ENCODE data around the gene LYPD6B.

LYPD6B gene

DNA sequence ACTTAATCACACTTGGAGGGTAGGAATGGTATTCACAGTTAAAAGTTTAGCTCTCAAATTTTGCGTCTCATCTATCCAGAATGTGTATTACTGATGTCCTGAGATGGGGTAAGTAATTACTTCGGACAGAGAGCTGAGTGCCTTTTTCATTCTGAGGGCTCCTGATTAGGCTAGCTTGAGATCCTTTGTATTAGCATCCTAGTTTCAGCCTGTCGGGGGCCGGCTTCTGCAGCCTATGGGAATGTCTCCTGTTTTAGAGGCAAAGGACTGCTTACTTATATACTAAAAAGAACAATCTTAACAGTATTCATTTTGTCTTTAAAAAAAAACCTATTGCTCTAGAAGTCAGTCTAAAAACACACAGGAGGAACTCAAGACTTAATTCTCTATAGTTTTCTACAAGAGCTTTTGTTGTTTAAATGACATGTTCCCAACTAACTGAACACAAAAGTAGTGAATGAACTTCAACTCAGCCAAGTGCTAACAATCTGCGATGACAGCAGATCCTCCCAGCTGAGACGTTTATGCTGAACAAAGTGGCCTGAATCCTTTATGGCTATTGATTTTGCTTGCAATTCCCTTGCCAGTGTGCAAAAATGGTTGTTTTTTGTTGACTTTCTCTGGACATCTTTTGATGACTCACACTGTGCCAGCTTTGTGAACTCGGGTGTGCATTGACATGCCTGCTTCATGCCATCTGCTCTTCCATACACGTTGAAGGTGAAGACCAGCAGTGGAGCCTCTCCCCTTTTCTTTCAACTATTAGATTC lies 118.7 kb downstream of the LYPD6B start:
- peaks cover 6% of the 10 kb centered on the region for H3K27me3 ChIP-seq (ENCODE audit: insufficient read depth, low read length)
- no peak overlapping the region for H3K4me3 ChIP-seq (ENCODE audit: low read length)
- no peak overlapping the region for H2AFZ ChIP-seq (ENCODE audit: low read depth, low read length)
- H3K4me1 ChIP-seq (ENCODE audit: insufficient read depth, low read length): peaks cover 10% of the 10 kb centered on the region
- H3K36me3 ChIP-seq (ENCODE audit: insufficient read depth, low read length): no peaks in the 10 kb centered on the region
- H3K9me3 ChIP-seq (ENCODE audit: low read length): no peaks in the 10 kb centered on the region

DNA sequence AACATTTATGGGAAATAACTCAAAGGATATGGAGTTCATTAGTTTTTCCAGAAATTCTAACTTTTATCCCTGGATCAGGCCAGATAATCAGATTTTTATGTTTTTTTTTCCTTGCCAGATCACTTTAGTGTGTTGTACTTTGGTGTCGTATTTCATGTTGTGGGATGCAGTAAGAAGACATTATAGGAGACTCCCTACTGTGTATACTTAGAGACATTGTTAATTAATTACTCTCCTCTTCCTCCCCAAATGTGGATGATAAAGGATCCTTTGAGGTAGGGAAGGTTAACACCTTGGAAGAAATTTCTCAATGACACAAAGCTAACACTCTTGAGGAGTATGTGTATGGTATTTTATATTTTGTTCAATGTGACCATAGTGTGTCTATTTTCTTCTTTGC lies 120.5 kb downstream of the LYPD6B start:
- Histone ChIP-seq H3K27me3 (ENCODE audit: insufficient read depth, low read length) (peaks cover 6% of the 10 kb centered on the region), H2AFZ (ENCODE audit: low read depth, low read length) (no peak overlapping the region), H3K4me3 (ENCODE audit: low read length) (no peak overlapping the region), H3K4me1 (ENCODE audit: insufficient read depth, low read length) (peaks cover 10% of the 10 kb centered on the region), H3K9me3 (ENCODE audit: low read length) (no peaks in the 10 kb centered on the region), H3K36me3 (ENCODE audit: insufficient read depth, low read length) (no peaks in the 10 kb centered on the region)

GRCh38 chr2:149160195-149160594 lies 121.7 kb downstream of the LYPD6B start:
- no peaks in the 10 kb centered on the region for H3K36me3 ChIP-seq (ENCODE audit: insufficient read depth, low read length)
- H3K27me3 ChIP-seq (ENCODE audit: insufficient read depth, low read length): peaks cover 6% of the 10 kb centered on the region
- no peak overlapping the region for H3K4me3 ChIP-seq (ENCODE audit: low read length)
- H3K9me3 ChIP-seq (ENCODE audit: low read length): no peaks in the 10 kb centered on the region
- peaks cover 9% of the 10 kb centered on the region for H3K4me1 ChIP-seq (ENCODE audit: insufficient read depth, low read length)
- H2AFZ ChIP-seq (ENCODE audit: low read depth, low read length): no peak overlapping the region

- Histone ChIP-seq H3K4me3 (ENCODE audit: low read length) (no peak overlapping the region), H2AFZ (ENCODE audit: low read depth, low read length) (no peak overlapping the region), H3K9me3 (ENCODE audit: low read length) (no peaks in the 10 kb centered on the region), H3K4me1 (ENCODE audit: insufficient read depth, low read length) (peaks cover 3% of the 10 kb centered on the region), H3K27me3 (ENCODE audit: insufficient read depth, low read length) (peaks cover 6% of the 10 kb centered on the region), H3K36me3 (ENCODE audit: insufficient read depth, low read length) (no peaks in the 10 kb centered on the region)
Measured at GRCh38 chr2:149160701-149161217, 122.3 kb downstream of the LYPD6B start.

GRCh38 chr2:149161481-149162225 lies 123.2 kb downstream of the LYPD6B start:
- Histone ChIP-seq H3K4me1 (ENCODE audit: insufficient read depth, low read length) (no peaks in the 10 kb centered on the region), H3K27me3 (ENCODE audit: insufficient read depth, low read length) (peaks cover 6% of the 10 kb centered on the region), H3K4me3 (ENCODE audit: low read length) (no peak overlapping the region), H2AFZ (ENCODE audit: low read depth, low read length) (no peak overlapping the region), H3K36me3 (ENCODE audit: insufficient read depth, low read length) (no peaks in the 10 kb centered on the region), H3K9me3 (ENCODE audit: low read length) (no peaks in the 10 kb centered on the region)

GRCh38 chr2:149164296-149164695 lies 125.8 kb downstream of the LYPD6B start:
- Histone ChIP-seq H3K36me3 (ENCODE audit: insufficient read depth, low read length) (no peaks in the 10 kb centered on the region), H3K4me1 (ENCODE audit: insufficient read depth, low read length) (no peaks in the 10 kb centered on the region), H2AFZ (ENCODE audit: low read depth, low read length) (no peak overlapping the region), H3K4me3 (ENCODE audit: low read length) (no peak overlapping the region), H3K27me3 (ENCODE audit: insufficient read depth, low read length) (peaks cover 6% of the 10 kb centered on the region), H3K9me3 (ENCODE audit: low read length) (no peaks in the 10 kb centered on the region)

GRCh38 chr2:149164827-149165226 lies 126.3 kb downstream of the LYPD6B start:
- Histone ChIP-seq H3K4me3 (ENCODE audit: low read length) (no peak overlapping the region), H3K9me3 (ENCODE audit: low read length) (no peaks in the 10 kb centered on the region), H3K4me1 (ENCODE audit: insufficient read depth, low read length) (no peaks in the 10 kb centered on the region), H3K27me3 (ENCODE audit: insufficient read depth, low read length) (peaks cover 6% of the 10 kb centered on the region), H2AFZ (ENCODE audit: low read depth, low read length) (no peak overlapping the region), H3K36me3 (ENCODE audit: insufficient read depth, low read length) (no peaks in the 10 kb centered on the region)

GRCh38 chr2:149167001-149167780 lies 128.7 kb downstream of the LYPD6B start:
- Histone ChIP-seq H3K27me3 (ENCODE audit: insufficient read depth, low read length) (no peaks in the 10 kb centered on the region), H3K36me3 (ENCODE audit: insufficient read depth, low read length) (no peaks in the 10 kb centered on the region), H3K9me3 (ENCODE audit: low read length) (no peaks in the 10 kb centered on the region), H3K4me1 (ENCODE audit: insufficient read depth, low read length) (peaks cover 4% of the 10 kb centered on the region), H3K4me3 (ENCODE audit: low read length) (no peak overlapping the region), H2AFZ (ENCODE audit: low read depth, low read length) (no peak overlapping the region)

- Histone ChIP-seq H2AFZ (ENCODE audit: low read depth, low read length) (no peak overlapping the region), H3K9me3 (ENCODE audit: low read length) (no peaks in the 10 kb centered on the region), H3K4me3 (ENCODE audit: low read length) (no peak overlapping the region), H3K36me3 (ENCODE audit: insufficient read depth, low read length) (no peaks in the 10 kb centered on the region), H3K4me1 (ENCODE audit: insufficient read depth, low read length) (peaks cover 4% of the 10 kb centered on the region), H3K27me3 (ENCODE audit: insufficient read depth, low read length) (no peaks in the 10 kb centered on the region)
Measured at GRCh38 chr2:149167941-149168340, 129.4 kb downstream of the LYPD6B start.

DNA sequence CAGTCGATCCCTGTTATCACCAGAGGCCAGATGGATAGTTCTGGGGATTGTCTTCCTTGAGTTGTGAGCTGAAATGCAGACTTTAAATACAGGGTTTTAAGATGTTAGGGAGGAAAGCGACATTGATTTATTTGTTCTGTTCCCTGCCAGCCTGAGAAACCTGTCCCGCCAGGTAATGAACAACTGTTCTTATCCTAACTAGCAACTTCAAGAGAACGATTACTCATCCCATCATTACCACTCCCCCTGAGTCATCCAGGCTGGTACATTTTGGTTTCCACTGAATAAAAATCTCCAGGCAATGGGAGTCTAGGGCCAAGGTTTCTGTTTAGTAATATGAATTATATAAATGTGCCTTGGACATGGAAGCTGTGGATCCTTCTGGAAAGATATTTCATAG lies 131.2 kb downstream of the LYPD6B start:
- Histone ChIP-seq H2AFZ (ENCODE audit: low read depth, low read length) (no peak overlapping the region), H3K27me3 (ENCODE audit: insufficient read depth, low read length) (no peaks in the 10 kb centered on the region), H3K4me1 (ENCODE audit: insufficient read depth, low read length) (peaks cover 4% of the 10 kb centered on the region), H3K4me3 (ENCODE audit: low read length) (no peak overlapping the region), H3K9me3 (ENCODE audit: low read length) (no peaks in the 10 kb centered on the region), H3K36me3 (ENCODE audit: insufficient read depth, low read length) (no peaks in the 10 kb centered on the region)

GRCh38 chr2:149170156-149170555 lies 131.7 kb downstream of the LYPD6B start:
- Histone ChIP-seq H3K27me3 (ENCODE audit: insufficient read depth, low read length) (no peaks in the 10 kb centered on the region), H3K36me3 (ENCODE audit: insufficient read depth, low read length) (no peaks in the 10 kb centered on the region), H3K9me3 (ENCODE audit: low read length) (no peaks in the 10 kb centered on the region), H3K4me3 (ENCODE audit: low read length) (no peak overlapping the region), H2AFZ (ENCODE audit: low read depth, low read length) (no peak overlapping the region), H3K4me1 (ENCODE audit: insufficient read depth, low read length) (peaks cover 4% of the 10 kb centered on the region)

- H3K4me1 ChIP-seq (ENCODE audit: insufficient read depth, low read length): peaks cover 4% of the 10 kb centered on the region
- H3K36me3 ChIP-seq (ENCODE audit: insufficient read depth, low read length): no peaks in the 10 kb centered on the region
- no peaks in the 10 kb centered on the region for H3K27me3 ChIP-seq (ENCODE audit: insufficient read depth, low read length)
- no peak overlapping the region for H2AFZ ChIP-seq (ENCODE audit: low read depth, low read length)
- H3K9me3 ChIP-seq (ENCODE audit: low read length): no peaks in the 10 kb centered on the region
- H3K4me3 ChIP-seq (ENCODE audit: low read length): no peak overlapping the region
Measured at GRCh38 chr2:149170911-149171310, 132.4 kb downstream of the LYPD6B start.

DNA sequence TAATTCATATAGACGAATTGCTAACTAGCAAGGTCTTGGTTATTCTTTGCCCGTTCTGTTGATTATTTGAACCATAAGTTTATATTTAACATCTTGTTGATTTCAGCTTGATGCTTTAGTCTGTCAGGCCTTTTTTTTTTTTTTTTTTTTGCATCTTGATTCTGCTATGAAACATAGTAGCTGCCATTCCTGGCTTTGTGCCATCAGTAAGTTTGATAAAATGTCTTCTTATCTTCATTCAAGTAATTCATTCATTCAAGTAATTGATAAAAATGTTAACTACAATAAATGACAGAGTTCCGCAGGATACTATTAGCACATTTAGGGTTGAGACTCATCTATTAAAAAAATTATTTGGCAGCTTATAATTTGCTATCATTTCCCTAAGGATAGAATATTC lies 134.7 kb downstream of the LYPD6B start:
- no peaks in the 10 kb centered on the region for H3K27me3 ChIP-seq (ENCODE audit: insufficient read depth, low read length)
- peaks cover 4% of the 10 kb centered on the region for H3K4me1 ChIP-seq (ENCODE audit: insufficient read depth, low read length)
- H3K4me3 ChIP-seq (ENCODE audit: low read length): no peak overlapping the region
- H3K36me3 ChIP-seq (ENCODE audit: insufficient read depth, low read length): no peaks in the 10 kb centered on the region
- no peak overlapping the region for H2AFZ ChIP-seq (ENCODE audit: low read depth, low read length)
- no peaks in the 10 kb centered on the region for H3K9me3 ChIP-seq (ENCODE audit: low read length)
